Adrenal gland (tissue), 12 donors: Measurements from ENCODE around the gene CLEC4E. TPM values are rescaled to one million over a fixed set of nuclear protein-coding genes. Genes with fewer than 3 reads are reported as not detected.

Source experiments
- DNase-seq, 7 donors: peaks; one replicate each; pipeline ENCODE4 v3.0.0-alpha.2; 2019 to 2020
- H3K27ac ChIP-seq, 5 donors: fragments of 200-600 bp; sonication (generic) in 4 of 5; 1 replicate in 3 of 5; 2 replicates in 2 of 5; pipeline versions ENCODE4 v1.5.1 to v1.8.0; 2016 to 2020; ENCODE audit warnings: mild to moderate bottlenecking in 1 of 5
- H3K27me3 ChIP-seq: fragments of 200-600 bp; 2 replicates; pipeline ENCODE4 v1.8.0; 2021
- H3K36me3 ChIP-seq, 2 donors: fragments of 200-600 bp; replicated peaks in 1 of 2; 1 replicate in 1 of 2; 2 replicates in 1 of 2; pipeline versions ENCODE4 v1.5.1 to v1.8.0; 2018 to 2022
- H3K4me1 ChIP-seq, 2 donors: fragments of 200-600 bp; replicated peaks in 1 of 2; 1 replicate in 1 of 2; 2 replicates in 1 of 2; pipeline versions ENCODE4 v1.5.1 to v1.8.0; 2018 to 2021
- H3K4me3 ChIP-seq, 4 donors: fragments of 200-600 bp; sonication (generic) in 3 of 4; one replicate each; pipeline ENCODE4 v1.5.1; 2016 to 2018
- H3K9me3 ChIP-seq, 3 donors: fragments of 200-600 bp; sonication (generic) in 1 of 3; replicated peaks in 1 of 3; 1 replicate in 2 of 3; 2 replicates in 1 of 3; pipeline versions ENCODE4 v1.5.1 to v1.8.0; 2016 to 2021
- POLR2A ChIP-seq, 2 donors: fragments of 450-650 bp; IDR thresholded peaks; one replicate each; pipeline ENCODE4 v1.6.1; 2017; ENCODE audit warnings: antibody characterized with exemption in 2 of 2, mild to moderate bottlenecking in 2 of 2, moderate library complexity in 1 of 2
- WGBS, 4 donors: extraction: QIAGEN DNeasy Blood & Tissue Kit in 2 of 4; methylation state at CpG; one replicate each; pipeline versions ENCODE4 v1.1.5 to v1.1.7; 2013 to 2017; 5-methylcytosine and 5-hydroxymethylcytosine counted together
- intact Hi-C, 2 donors: fragments of 100-400 bp; cut with DNase I; formaldehyde crosslinking; loops; one replicate each; pipeline versions ENCODE4 v1.14.1 to v1.15.0; 2022 to 2023
- polyA plus RNA-seq, 3 donors: library from polyadenylated mRNA; stranded (reverse); fragments of 200-250 nt in 2 of 3; fragments of 350-450 nt in 1 of 3; fragmentation: Illumina TruSeq in 1 of 3; extraction: RNeasy Lipid Tissue Mini Kit (QIAGEN cat#74804) in 1 of 3; gene quantifications; one replicate each; pipeline ENCODE4 v1.2.3, GENCODE V29; 2013 to 2014
- total RNA-seq, 9 donors: library from RNA; depleted of rRNA in 4 of 9; stranded (reverse); fragments of >200 nt in 4 of 9; fragments of 120-200 nt in 1 of 9; fragmentation: NEBNext Ultra II Directional in 1 of 9; extraction: Animal tissue kit (Norgen Biotek cat#: 25700) in 1 of 9; gene quantifications; one replicate each; pipeline versions ENCODE4 v1.1.0 to v1.2.4, GENCODE V29; 2013 to 2023
- TF ChIP-seq, protein P1 (sequence below), 6 experiments: fragments of 450-650 bp in 4 of 6; fragments of 200-600 bp in 2 of 6; sonication (generic) in 1 of 6; IDR thresholded peaks; 1 replicate in 5 of 6; 2 replicates in 1 of 6; pipeline versions ENCODE4 v1.5.1 to v1.8.0; 2016 to 2021; ENCODE audit warnings: antibody characterized with exemption in 6 of 6, mild to moderate bottlenecking in 2 of 6, moderate library complexity in 1 of 6
- donor health status: healthy with polysubstance abuse.
- donor health status: Bipolar disorder and iron deficiency.
- donor health status: DM: yes; HTN: yes; CAD: no.
- donor health status: DM: no; HTN: no; CAD: no.
- donor health status: DM: no; HTN: no; CAD: no.
- donor health status: DM: yes; HTN: yes; CAD: no.

CLEC4E gene
- total and polyA plus RNA-seq, 12 donors: 0.30 to 6.4 (median 1.5) TPM

DNA sequence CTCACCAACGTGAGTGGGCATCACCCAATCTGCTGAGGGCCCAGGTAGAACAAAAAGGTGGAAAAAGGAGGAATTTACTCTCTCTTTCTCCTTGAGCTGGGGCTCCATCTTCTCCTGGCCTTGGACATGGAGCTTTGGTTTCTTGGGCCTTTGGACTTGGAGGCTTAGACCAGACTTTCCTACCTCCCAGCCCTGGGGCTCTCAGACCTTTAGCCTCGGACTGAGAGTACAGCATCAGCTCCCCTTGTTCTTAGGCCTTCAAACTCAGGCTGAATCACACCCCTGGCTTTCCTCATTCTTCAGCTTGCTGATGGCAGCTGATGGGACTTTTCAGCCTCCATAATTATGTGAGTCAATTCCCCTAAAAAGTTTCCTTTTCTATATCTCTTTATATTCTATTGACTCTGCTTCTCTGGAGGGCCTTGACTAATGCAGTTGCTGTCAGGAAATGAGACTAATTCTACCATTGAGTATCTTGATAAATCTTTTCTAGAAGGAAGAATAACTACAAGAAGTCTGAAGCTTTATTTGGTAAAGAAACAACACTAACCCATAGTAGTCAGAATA, 15.9 kb upstream of the CLEC4E start:
- no peak overlapping the region for H3K4me3 ChIP-seq
- H3K27ac ChIP-seq: no peak overlapping the region
- peaks cover 0 to 4% (median 0%) of the 10 kb centered on the region in 3 donors for H3K9me3 ChIP-seq
- no peaks in the 10 kb centered on the region for H3K27me3 ChIP-seq
- 64 to 75% (median 71%) methylated on average over 2 of the region's 2 CpGs for WGBS, 4 donors
- no peaks in the 10 kb centered on the region for H3K36me3 ChIP-seq
- intact Hi-C loops: no loop called here
- no peaks in the 10 kb centered on the region for H3K4me1 ChIP-seq
- no peak for DNase-seq
- TF ChIP-seq, protein P1, sequence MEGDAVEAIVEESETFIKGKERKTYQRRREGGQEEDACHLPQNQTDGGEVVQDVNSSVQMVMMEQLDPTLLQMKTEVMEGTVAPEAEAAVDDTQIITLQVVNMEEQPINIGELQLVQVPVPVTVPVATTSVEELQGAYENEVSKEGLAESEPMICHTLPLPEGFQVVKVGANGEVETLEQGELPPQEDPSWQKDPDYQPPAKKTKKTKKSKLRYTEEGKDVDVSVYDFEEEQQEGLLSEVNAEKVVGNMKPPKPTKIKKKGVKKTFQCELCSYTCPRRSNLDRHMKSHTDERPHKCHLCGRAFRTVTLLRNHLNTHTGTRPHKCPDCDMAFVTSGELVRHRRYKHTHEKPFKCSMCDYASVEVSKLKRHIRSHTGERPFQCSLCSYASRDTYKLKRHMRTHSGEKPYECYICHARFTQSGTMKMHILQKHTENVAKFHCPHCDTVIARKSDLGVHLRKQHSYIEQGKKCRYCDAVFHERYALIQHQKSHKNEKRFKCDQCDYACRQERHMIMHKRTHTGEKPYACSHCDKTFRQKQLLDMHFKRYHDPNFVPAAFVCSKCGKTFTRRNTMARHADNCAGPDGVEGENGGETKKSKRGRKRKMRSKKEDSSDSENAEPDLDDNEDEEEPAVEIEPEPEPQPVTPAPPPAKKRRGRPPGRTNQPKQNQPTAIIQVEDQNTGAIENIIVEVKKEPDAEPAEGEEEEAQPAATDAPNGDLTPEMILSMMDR (IDR thresholded peaks at IDR 0.05): no peak
- no peak for TF ChIP-seq POLR2A (IDR thresholded peaks at IDR 0.05)

DNA sequence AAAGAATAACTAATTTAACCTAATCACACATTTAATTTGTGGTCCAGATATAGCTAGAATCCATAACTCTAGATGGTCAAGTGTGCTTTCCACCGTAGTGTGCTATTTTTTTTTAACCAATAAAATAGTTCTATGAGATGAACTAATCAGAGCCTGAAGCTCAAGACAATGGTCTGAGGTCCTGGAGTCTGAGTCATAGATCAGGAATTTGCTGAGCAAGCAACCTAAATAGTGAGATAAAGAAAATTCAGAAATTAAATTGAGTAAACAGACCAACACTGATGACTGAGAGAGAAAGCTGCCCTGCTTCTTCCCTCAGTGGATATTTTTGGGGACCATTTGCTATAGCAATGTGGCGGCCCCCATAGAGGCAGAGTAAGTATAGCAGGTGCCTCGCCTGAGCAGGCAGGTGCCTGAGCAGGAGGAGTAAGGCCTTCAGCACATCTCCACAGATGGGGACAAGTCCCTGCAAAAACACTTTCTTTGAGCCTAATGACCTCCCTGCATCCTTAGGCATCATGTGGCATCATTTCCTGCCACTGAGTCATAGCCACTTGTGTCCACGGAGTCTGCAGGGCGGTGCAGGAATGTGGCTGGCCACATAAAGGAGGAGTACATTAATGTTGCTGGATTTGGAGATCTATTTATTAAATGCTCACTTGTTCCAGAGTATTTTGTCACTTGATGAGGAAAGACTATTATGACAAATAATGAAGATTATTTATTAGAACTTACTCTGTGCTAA, 13.9 kb upstream of the CLEC4E start:
- no peaks in the 10 kb centered on the region for H3K27me3 ChIP-seq
- intact Hi-C loops: no loop called here
- no peak for DNase-seq
- H3K9me3 ChIP-seq: peaks cover 0 to 4% (median 0%) of the 10 kb centered on the region in 3 donors
- H3K27ac ChIP-seq: no peak overlapping the region
- H3K4me1 ChIP-seq: no peaks in the 10 kb centered on the region
- no peak for TF ChIP-seq POLR2A (IDR thresholded peaks at IDR 0.05)
- TF ChIP-seq, protein P1 (IDR thresholded peaks at IDR 0.05): no peak
- no peak overlapping the region for H3K4me3 ChIP-seq
- no peaks in the 10 kb centered on the region for H3K36me3 ChIP-seq
- WGBS, 4 donors: 81 to 88% (median 87%) methylated on average over 5 of the region's 5 CpGs

DNA sequence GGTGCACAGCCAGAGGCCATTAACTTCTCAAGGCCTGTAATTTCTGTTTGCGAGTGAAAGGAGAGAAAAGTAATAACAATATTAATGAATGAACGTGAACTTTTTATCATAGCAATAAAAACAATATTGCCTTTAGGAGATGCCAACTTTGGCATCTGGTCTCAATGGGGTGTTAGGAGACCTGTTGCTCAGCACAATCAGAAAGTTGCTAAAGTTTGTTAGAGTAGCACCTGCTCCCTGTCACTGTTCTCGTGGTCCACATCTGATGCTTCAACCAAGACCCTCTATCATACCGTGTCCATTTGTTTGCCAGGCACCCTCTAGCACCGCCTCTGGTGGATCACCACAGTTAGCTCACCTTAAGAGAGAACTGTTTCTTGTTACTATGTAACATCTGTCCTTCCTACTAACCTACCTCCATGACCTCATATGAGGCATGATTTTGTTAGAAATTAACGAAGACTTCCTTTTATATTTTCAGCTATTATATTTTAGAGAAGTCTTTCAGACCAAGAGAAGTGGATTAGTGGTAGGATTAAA, 12.5 kb upstream of the CLEC4E start:
- DNase-seq: no peak
- WGBS, 4 donors: 57 to 63% (median 61%) methylated on average over 6 of the region's 6 CpGs
- intact Hi-C loops: no loop called here

DNA sequence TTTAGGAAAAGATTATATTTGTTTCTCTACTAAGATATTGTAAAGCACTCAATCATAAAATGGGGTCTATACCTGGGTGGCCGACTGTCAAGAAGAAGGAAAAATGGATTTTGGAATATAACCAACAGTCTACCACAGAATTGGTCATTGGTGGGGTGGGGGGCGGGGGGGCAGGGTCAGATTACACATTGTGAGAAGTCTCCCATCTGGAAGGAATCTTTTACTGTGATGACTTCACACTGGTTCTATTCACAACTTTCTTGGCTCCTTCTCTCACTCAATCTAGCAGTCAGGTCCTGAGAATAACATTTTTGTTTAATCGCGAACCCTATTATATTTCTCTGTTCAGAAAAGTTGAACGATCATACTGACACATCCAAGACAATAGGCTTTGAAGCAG, 8.7 kb upstream of the CLEC4E start:
- intact Hi-C loops: loop anchor here in 1 of 2 donors (10.0 kb wide), 1 partner anchor 55 kb away; no protein-coding TSS in a partner anchor
- no peak for TF ChIP-seq POLR2A (IDR thresholded peaks at IDR 0.05)
- TF ChIP-seq, protein P1 (IDR thresholded peaks at IDR 0.05): no peak
- Histone ChIP-seq H3K4me3 (no peak overlapping the region), H3K4me1 (no peaks in the 10 kb centered on the region), H3K27me3 (no peaks in the 10 kb centered on the region), H3K9me3 (peaks cover 0 to 4% (median 0%) of the 10 kb centered on the region in 3 donors), H3K36me3 (no peaks in the 10 kb centered on the region), H3K27ac (no peak overlapping the region)
- no peak for DNase-seq
- 66 to 82% (median 73%) methylated on average over 5 of the region's 5 CpGs for WGBS, 4 donors

More for the DNA sequence above, 12.5 kb upstream of the CLEC4E start:
- H3K4me3 ChIP-seq: no peak overlapping the region
- H3K9me3 ChIP-seq: peaks cover 0 to 4% (median 0%) of the 10 kb centered on the region in 3 donors
- no peak overlapping the region for H3K27ac ChIP-seq
- no peaks in the 10 kb centered on the region for H3K4me1 ChIP-seq
- H3K36me3 ChIP-seq: no peaks in the 10 kb centered on the region
- H3K27me3 ChIP-seq: no peaks in the 10 kb centered on the region
- TF ChIP-seq, protein P1 (IDR thresholded peaks at IDR 0.05): no peak
- TF ChIP-seq POLR2A (IDR thresholded peaks at IDR 0.05): no peak
